IPS DF 4.7 (cell line): ENCODE results near the gene BPIFA3.

Experiments used
- DNase-seq: peaks from one replicate; pipeline ENCODE4 v3.0.0-alpha.2; 2013; ENCODE audit warnings: low spot score; ENCODE audit errors: extremely low read depth

BPIFA3 gene

DNA sequence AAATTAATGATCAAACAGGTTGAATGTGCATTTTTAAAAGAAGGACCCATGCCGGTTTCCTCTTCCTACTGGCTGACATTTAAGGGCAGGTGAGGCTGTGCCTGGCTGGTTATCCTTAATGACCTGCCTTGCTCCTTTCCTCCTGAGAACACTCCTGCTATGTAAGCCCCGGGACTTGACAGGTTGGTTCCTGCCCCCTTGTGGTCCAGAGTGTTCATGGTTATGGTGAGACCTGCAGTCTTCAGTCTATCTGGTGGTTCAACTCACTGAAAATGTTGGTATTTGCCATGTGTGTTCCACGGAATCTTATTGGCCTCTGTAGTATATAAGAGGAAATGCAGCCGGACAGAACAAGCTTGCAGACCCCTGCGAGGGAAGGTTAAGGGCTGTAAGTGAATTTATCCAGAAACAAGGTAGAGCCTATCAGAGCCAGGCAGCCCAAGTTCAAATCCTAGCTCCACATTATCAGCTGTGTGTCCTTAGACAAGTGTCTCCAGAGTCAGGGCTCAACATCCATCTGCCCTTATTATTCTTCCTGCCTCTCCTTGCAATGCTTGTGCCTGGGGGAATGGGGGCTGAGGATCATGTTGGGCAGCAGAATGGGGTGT lies 5.2 kb upstream of the BPIFA3 start:
- peak; percentile 44 for DNase-seq

DNA sequence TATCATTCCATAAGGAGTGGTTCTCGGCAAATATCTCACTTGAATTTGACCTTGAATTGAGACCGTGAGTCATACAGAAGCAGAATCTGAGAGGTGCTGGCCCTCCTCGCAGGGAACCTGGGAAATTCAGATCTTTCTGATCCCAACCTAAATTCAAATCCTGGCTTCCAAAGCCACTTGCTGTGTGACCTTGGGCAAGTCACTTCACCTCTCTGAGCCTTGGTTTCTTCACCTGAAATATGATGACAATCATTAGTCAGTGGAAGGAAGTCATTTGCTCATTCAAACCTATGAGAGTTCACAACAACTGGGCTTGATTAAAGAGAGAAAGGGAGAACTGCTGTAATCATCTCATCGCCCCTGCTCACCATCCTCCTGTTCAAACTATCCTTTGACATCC lies 7.2 kb downstream of the BPIFA3 start:
- DNase-seq = no peak

DNA sequence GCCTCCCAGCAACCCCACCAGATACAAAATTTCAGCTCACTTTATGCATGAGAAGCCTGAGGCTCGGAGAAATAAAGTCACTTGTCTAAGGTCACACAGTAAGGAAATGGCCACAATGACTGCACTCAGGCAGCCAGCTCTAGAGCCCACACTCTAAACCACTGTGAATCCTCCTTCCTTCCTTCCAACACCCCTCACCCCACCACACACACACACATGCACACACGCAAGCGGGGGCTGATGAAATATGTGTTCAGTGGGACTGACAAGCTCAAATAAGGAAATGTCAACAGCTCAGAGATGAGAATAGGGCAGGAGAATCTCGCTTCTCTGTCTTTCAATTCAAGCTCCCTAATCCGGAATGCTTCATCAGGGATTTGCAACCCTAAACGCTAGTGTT lies 12.7 kb downstream of the BPIFA3 start:
- no peak for DNase-seq

DNA sequence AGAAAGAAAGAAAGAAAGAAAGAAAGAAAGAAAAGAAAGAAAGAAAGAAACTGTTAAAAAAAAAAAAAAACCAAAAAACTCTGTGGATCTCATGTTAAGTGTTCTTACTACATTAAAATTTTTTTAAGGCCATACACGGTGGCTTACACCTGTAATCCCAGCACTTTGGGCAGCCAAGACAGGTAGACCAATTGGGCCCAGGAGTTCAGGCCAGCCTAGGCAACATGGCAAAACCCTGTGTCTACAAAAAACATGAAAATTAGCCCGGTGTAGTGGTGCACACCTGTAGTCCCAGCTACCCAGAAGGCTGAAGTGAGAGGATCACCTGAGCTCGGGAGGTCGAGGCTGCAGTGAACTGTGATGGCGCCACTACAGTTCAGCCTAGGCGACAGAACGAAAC lies 14.1 kb downstream of the BPIFA3 start:
- no peak for DNase-seq

DNA sequence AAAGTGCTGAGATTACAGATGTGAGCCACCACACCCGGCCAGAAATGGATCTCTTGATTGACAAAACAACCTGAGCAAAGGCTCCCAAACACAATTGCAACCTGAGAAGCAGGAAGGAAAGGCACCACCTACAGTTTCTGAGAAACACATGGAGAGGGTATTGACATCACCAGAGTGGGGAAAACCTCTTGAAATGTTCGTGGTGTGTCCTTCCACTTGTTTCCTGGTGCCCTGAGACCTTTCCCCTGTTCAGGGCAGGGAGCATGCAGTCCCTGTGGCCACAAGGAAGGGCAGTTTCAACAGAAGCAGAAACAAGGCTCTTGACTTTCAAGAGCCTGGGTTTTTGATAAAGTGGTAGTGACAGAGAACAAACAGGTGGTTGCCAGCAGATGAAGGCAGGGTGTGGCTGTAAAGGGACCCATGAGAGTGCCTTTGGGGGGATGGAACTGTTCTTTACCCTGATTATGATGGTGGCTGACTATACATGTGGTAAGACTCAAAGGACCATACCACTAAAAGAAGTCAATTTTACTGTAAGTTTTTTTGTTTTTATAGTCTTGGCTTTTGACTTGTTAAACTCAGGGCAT lies 15.4 kb downstream of the BPIFA3 start:
- no peak for DNase-seq

DNA sequence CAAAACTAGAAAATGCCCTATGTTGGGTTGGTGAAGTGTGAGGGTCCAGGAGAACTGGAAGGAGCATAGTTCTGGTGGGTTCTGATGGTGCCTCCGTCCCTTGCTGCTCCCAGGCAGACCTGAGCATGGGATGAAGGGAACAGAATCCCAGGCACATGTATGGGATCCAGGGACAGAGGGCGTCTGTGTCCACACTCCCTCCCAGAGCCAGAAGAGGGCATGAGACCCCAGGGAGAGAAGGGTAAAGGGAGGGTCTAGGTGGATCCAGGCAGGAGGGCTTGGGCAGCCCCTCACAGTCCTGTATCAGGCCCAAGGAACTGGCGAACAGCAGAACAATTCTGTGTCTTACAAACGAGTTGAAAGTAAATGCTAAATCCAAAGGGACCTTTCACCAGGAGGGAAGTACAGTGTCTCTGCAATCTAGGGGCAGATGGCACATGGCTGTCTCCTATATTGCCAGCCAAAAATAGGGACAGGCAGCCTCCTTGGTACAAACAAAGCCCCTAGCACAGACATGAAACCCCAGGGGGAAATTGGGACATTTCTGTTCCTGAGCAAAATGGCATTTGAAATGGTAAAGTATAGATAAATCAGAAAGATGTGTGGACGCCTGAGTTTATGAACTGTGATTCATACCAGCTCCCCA lies 16.1 kb downstream of the BPIFA3 start:
- DNase-seq = peak; percentile 14

DNA sequence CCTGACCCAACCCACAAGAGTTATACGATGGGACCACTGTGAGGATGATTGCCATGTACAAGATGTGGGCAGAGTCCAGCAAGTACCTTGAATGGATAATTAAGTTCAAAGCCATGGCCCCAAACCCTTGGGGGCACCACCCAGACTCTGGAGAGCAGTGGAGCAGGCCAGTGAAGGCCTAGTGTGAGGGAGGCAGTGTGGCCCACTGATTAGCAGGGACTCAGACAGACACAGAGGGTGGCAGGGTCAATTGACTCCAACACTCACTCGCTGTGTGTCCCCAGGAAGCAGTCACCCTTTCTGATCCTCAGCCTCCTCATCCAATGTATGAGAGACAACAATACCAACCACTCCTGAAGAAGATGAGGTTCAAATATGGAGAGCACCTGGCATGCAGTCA lies 16.9 kb downstream of the BPIFA3 start:
- no peak for DNase-seq

DNA sequence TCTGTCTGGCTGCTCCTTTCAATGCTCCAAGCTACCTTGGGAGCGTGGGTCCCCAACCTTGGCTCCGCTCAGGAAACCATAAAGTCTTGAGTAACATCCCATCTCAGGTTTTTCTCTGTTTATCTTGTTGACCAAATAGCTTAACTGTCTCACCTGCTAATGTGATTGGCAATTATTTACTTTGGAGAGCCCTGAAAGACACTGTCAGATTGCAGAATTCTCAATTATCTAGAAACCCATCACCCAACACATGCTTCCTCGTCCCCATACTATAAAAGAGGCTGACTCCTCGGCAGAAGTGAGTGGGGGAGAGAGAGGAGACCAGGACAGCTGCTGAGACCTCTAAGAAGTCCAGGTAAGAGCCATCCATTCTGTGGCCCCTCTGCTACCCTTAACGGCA lies 18.5 kb downstream of the BPIFA3 start, which contains the start of gene BPIFA1:
Gene BPIFA1 (plus strand): TSS at position 301 of the 400 bp plus-strand sequence. CDS start 1,716 bp downstream, outside the sequence.
- no peak for DNase-seq

DNA sequence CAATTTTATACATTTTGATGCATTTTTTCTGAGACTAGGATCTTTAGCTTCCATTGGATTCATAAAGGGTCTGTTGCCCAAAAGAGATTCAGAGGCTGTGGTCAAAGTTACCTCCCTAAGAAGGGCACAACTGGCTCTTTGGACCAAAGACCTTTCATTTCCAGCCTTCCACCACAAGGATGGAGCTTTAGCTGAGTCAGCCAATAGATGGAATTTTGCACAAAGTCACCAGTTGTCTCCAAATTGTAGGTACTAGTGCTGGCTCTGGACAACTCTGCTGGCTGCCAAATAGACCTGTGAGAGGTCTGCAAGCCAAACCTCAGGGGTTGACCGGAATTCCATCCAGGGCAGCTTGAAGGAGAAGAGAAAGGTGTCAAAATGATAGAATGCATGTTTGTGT lies 19.2 kb downstream of the BPIFA3 start:
- DNase-seq = no peak

DNA sequence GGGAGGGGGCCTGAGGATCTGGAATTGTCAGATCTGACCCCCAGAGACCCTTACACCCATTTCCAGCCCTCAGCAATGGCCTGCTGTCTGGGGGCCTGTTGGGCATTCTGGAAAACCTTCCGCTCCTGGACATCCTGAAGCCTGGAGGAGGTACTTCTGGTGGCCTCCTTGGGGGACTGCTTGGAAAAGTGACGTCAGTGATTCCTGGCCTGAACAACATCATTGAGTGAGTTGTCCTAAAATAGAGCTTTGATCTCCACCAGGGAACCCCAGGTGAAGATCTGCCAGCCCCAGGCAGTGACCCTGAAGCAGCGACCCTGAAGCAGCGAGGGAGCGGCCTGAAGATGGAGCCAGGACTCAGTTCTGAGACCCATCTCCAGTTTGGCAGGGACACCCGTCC lies 20.8 kb downstream of the BPIFA3 start:
- DNase-seq = no peak

DNA sequence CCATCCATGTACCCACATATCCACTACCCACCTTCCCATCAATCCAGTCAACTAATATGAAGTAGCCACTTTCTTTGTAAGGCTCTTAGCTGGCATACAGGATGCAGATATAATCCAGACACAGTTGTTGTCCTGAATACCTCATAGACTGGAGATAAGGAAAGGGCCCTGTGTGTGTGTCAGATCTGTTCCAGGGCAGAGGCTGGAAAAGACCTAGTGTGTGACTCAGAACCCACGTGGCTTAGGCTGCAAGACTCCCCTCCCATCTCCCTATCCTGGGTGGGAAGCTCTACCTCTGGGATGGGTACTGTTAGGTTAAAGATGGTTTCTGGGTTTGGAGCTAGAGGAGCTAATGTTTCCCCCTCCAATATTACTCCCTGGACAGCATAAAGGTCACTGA lies 22.3 kb downstream of the BPIFA3 start:
- DNase-seq = no peak

DNA sequence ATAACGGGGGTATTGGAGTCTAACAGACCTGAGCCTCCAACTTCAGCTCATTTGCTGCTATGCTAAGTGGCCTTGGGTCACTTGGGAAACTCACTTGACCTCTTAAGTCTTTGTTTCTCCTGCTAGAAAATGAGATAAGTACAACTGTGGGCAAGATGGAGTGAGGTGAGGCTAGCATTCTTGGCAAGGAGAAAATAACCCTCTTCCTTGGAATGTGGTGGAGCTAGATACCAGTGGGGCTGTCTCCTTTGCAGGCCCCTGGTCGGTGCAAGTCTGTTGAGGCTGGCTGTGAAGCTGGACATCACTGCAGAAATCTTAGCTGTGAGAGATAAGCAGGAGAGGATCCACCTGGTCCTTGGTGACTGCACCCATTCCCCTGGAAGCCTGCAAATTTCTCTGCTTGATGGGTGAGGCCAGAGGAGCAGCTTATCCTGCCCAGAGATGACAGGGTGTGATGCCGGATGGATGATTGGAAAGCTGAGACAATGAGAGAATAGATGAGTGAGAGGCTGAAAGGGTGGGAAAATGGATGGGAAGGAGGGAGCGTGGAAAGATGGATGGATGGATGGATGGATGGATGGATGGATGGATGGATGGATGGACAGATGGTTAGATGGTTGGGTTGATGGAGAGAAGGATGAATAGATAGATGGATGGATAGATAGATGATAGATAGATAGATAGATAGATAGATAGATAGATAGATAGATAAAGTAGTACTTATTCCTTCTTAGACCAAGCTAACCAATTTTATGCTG lies 23.0 kb downstream of the BPIFA3 start:
- DNase-seq = no peak

DNA sequence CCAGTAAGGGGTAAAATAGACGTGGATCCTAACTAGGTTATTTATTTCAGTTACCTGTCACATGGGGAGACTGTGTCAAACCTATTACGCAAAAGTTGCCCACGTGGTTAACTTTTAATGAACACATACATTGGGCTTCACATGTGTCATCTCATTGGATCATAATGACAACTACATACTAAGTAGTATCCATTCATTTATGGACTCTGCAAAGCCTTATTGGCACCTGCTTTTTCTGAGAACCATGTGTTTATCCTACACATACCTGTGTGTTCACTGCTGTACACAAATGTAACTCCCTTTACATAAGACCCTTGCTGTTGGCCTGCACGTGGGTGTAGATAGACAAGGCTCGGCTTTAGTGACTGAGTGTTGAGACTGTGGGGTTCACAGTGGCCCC lies 23.8 kb downstream of the BPIFA3 start:
- no peak for DNase-seq

DNA sequence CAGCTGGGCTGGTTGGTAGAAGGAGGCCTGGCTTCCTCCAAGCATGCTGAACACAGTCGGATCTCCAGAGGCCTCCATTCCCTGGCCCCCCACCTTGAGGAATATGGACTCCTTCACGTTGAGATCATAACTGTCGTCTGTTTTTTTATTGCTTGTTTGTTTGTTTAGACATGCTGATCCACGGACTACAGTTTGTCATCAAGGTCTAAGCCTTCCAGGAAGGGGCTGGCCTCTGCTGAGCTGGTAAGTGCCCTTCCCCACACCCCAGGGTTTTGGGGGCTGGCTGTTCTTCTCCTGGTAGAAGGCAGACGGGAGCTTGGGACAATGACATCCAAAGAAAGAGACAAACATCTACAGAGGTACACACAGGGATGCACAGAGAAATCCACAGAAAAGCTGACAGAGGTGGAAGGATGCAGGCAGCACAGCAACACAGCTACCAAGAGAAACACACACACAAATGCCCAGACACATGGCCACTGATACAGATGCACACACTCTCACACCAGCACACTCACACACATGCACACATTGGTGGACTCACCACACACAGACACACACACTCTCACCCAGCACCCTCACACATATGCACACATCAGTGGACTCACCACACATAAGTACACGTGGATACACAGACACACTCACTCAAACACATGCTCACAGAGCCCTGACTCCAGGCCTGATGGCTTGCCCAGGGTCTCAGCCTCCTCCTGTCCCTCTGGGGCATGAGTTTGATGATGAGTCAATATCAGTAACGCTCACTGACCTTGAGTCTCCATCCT lies 25.4 kb downstream of the BPIFA3 start:
- DNase-seq = no peak

DNA sequence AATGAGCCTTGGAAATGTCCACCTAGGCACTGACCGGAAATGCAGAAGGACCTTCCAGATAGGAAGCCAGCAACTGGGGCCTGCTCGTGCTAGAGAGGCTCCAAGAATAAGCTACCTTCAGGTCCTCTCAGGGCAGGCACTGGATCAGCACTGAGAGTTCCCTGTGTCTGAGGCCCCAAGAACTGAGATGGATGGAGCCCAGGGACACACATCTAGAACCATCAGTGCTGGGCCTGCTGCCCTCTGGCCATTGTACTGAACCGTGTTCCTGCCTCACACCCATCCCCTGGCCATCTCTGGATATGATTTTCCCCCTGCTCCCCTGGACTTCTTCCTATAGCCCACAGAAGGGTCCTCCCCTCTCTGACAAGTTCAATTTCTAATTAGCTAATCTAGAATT lies 28.9 kb downstream of the BPIFA3 start:
- DNase-seq = no peak

DNA sequence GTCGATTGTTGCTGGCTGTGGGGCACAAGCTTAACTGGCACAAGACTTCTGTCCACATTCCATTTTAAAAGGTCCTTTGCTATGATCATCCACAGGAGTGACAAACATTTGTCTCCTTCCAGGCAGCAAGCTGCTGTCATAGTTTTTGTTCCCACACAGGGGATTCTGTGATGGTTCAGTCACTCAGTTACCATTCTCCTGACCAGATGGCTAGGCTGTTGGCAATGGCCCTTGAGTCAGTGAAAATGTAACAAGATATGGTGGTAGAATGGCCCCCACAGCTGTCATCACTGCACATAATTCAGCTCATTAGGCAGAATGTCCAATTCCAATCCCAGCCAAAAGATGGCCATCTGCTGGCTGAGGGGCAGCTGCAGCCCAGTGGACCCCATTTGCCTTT lies 32.3 kb downstream of the BPIFA3 start:
- no peak for DNase-seq

DNA sequence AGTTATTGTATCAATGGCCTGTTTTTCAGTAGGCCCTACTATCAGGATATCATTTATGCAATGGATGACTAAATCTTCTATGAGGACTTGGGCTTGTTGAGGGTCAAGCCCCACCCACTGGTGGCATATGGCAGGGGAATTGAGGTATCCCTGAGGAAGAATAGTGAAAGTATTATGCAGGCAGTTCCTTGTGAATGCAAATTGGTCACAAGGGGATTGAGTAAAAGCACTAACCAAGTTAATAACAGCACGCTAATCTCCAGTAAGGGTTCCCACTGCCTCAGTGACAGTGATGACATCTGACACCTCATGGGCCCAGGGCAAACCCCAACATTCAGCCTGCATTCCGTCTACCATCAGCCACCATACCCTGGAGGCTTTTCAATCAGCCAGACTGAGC lies 33.5 kb downstream of the BPIFA3 start:
- no peak for DNase-seq

DNA sequence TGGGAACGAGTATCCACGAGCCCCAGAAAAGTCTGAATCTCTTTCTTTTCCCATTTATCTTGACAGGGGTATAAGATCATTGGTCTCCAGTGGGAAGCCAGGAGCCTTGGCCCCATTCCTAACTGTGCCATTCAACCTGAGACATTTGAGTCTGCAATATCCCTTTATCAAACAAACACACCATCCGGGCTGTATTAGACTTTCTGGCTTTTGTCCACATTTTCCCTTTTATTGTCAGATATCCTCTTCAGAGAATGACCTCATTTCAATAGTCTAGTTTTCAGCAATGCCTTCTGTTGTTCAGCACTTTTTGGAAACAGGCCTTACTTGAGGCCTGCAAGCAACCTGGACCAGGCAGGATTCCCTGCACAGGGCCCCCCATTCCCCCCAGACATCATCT lies 34.3 kb downstream of the BPIFA3 start:
- DNase-seq = no peak

DNA sequence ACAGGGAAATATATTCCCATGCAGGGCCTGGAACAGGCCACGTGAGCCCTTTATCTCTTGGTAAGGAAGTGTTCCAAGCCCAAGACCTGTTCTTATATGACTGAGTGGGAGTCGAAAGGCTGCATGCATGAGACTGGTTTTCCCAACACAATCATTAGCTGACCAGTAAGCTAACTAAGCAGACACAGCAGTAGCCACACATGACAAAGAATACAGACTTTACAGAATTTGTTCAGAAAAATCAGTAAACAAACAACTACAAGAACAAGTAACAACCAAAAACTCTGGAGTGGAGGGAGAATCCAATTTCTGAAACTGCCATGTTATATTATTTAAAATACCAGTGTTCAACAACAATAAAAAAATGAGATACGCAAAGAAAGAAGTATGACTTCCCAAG lies 35.3 kb downstream of the BPIFA3 start:
- DNase-seq = no peak

DNA sequence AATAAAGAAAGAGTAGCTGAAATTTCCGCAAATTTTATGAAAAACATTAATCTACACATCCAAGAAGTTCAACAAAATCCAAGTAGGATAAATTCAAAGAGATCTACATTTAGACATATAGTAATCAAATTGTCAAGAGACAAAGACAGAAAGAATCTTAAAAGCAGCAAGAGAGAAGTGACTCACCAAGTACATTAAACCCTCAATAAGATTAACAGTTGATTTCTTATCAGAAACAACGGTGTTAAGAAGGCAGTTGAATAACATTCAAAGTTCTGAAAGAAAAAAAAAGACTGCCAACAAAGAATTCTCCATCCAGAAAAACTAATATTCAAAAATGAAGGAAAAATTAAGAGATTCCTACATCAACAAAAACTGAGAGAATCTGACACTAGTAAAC lies 37.9 kb downstream of the BPIFA3 start:
- DNase-seq = no peak

DNA sequence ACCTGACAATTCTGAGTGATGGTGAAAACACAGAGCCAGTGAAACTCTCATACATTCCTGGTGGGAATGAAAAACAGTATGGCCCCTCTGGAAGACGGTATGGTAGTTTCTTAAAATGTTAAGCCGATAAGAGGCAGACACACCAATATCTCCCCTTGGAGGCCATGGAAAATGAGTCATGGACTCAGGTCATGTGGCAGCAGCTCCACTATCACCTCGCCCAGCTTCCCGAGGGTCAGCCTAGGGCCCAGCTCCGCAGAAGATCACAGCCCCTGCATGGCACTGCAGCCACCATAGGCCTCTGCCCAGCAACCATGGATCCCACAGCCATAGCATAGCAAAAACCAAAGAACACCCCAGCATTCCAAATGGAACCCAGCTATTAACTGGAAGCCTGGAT lies 40.1 kb downstream of the BPIFA3 start:
- DNase-seq = no peak

DNA sequence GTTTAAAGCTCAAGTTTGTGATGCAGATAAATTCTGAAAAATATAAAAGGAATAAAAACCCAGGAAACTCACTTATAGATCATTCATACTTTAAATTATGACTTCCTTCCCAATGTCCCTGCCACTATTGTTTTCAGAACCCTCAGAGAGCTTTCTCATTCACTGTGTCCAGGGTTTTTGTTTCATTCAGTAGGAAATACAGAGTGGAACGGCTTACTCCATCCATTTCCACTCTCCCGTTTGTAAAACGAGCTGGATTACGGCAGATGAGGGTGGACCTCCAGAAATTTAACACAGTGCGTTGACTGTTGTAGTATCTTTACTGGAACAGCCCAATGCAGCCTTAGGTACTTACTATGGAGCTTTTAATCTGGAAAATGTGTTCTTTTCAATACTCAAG lies 42.2 kb downstream of the BPIFA3 start:
- no peak for DNase-seq
